GM23338 (cell line): Measurements from ENCODE around the gene ATN1. TPM values are rescaled to one million over a fixed set of nuclear protein-coding genes. Genes with fewer than 3 reads are reported as not detected.

ENCODE experiments used
- CTCF ChIP-seq, 2 experiments: fragments of 200-600 bp in 1 of 2; sonication (generic) in 1 of 2; conservative IDR thresholded peaks; 2 replicates each; pipeline versions ENCODE4 v1.5.1 to v1.6.1; 2016 to 2017; ENCODE audit warnings: antibody characterized with exemption in 2 of 2, low read depth in 2 of 2, mild to moderate bottlenecking in 2 of 2, moderate library complexity in 1 of 2
- ETS1 ChIP-seq: IDR thresholded peaks from 2 replicates; pipeline ENCODE4 v1.6.1; 2016; ENCODE audit warnings: antibody characterized with exemption
- EZH2 ChIP-seq: fragments of 200-600 bp; sonication (generic); IDR thresholded peaks from one replicate; pipeline ENCODE4 v1.8.0; 2017; ENCODE audit warnings: antibody characterized with exemption, mild to moderate bottlenecking, low read depth; ENCODE audit not compliant: unreplicated experiment
- EZH2phosphoT487 ChIP-seq: fragments of 200-600 bp; sonication (generic); IDR thresholded peaks from one replicate; pipeline ENCODE4 v1.8.1; 2018; ENCODE audit warnings: antibody characterized with exemption; ENCODE audit not compliant: unreplicated experiment
- NANOG ChIP-seq: IDR thresholded peaks from 2 replicates; pipeline ENCODE4 v1.6.1; 2016; ENCODE audit warnings: antibody characterized with exemption, borderline replicate concordance
- STAT1 ChIP-seq: IDR thresholded peaks from one replicate; pipeline ENCODE4 v1.6.1; 2016; ENCODE audit warnings: antibody characterized with exemption; ENCODE audit not compliant: unreplicated experiment
- ZNF114 ChIP-seq: fragments of 250-450 bp; sonication (Bioruptor Pico); IDR thresholded peaks from 2 replicates; pipeline ENCODE4 v1.5.0; 2020; ENCODE audit warnings: mild to moderate bottlenecking, moderate library complexity
- ZNF462 ChIP-seq: fragments of 250-450 bp; sonication (Bioruptor Pico); IDR thresholded peaks from 2 replicates; pipeline ENCODE4 v1.5.0; 2020; ENCODE audit warnings: mild to moderate bottlenecking, moderate library complexity
- polyA plus RNA-seq: library from polyadenylated mRNA; unstranded; fragments of >200 nt; fragmentation: Nextera tagmentation; extraction: Ambion mirVana; gene quantifications from 2 replicates; pipeline ENCODE4 v1.2.1, GENCODE V29; 2016
- total RNA-seq: library from RNA; depleted of rRNA; stranded (reverse); fragments of >200 nt; shearing (Covaris generic); gene quantifications from 2 replicates; pipeline ENCODE4 v1.2.3, GENCODE V29; 2014

ATN1 gene
- total and polyA plus RNA-seq, 2 experiments from 2014 or later: 27.2 to 49.6 TPM

- TF ChIP-seq ZNF462 (CRISPR knock-in tag) (no peak), EZH2phosphoT487 (no peak), ETS1 (no peak), CTCF (conservative IDR thresholded peaks at IDR 0.05; ENCODE audit: low read depth in 2 of 2) (no peak), STAT1 (no peak), NANOG (no peak), EZH2 (no peak), ZNF114 (CRISPR knock-in tag) (no peak)
Measured at GRCh38 chr12:6966351-6966750, 38.6 kb downstream of the ATN1 start (continued).
